HG03342 (cell line): ENCODE results near the gene ZNF268.
"Not testable (repeated sequence)": the region's sequence is repeated elsewhere in the genome, so short reads cannot be mapped to it uniquely, and the experiment has no call there.

ENCODE experiments used
- ATAC-seq: cut with Tn5 transposase; IDR thresholded peaks from one replicate; pipeline ENCODE4 v1.9.1; 2021; ENCODE audit warnings: mild to moderate bottlenecking, moderate library complexity; ENCODE audit not compliant: unreplicated experiment

The ZNF268 gene

DNA sequence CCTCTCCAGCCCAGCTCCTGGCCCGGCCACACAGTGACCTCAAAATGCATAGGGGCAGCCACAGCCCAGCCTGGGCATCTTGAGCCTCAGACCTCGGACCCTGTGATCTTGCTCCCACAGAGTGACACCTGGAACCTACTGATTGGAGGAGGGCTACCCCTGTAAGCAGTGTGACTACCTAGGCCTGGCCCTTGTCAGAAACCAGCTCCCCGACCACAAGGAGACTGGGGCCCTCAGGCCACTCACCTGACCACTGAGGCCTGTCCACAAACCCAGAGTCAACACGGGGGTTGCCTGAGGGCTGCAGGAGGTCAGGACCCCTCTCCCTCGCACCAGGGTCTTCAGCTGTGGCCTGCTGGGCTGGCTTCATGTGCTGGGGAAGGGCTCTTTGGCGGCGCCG, 45.4 kb downstream of the ZNF268 start:
- ATAC-seq, result no peak

DNA sequence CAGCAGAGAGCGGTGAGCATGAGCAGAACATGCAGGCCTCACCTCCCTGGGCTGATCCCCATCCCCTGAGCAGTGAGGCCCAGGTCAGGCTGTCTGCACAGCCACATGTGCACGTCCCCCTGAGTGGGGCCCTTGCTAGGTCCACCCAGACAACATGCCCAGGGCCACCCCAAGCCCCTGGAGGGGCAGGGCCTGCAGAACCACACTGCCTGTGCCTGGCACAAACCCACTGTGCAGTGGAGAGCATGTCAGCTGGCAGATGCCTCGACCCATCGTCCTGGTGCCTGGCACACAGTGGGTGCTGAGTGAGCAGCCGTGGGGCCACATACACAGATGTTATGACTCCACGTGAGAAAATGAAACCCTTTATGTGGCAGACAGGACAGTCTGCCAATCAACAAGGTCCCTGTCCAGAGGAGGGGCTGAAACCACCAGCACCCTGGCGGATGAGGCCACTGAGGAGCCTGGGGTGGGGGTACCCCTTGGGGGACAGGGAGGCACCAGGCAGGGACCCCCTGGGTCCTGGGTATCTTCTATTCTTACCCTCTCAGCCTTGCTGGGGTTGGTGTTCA, 46.1 kb downstream of the ZNF268 start:
- ATAC-seq, result no peak

DNA sequence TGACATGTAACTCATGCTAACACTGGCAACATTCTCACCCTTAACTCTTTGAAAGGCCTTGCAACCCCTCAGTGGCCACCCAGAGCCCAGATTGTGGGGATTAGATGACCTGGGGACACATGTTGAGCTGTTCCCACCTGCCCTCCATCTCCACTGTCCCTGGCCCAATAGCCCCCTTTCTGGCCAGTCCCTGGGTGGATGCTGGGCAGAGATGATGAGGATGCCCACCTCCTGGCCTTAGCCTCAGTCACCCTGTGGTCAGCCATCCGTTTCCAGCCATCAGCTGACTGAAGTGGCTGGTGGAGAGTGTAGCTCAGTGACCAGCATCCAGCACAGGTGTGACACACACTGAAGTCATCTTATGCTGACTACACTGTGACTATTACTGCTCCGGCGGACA, 49.7 kb downstream of the ZNF268 start:
- ATAC-seq, result no peak

DNA sequence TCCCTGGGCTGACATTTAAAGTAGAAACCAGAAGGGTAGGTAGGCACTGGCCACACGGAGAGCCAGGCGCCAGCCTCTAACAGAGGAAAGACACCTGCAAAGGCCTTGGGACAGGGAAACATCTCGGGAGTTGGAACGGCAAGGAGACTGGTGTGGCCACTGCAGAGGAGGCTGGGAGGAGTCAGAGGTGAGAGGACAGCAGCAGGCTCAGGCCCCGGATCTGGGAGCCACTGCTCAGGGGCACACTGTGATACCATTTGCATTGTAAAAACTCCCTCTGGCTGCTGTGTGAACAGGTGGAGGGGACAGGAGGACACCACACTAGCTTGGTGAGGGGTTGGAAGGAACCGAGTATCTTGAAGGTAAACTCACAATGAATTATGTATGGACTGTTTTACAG, 51.7 kb downstream of the ZNF268 start:
- no peak for ATAC-seq

DNA sequence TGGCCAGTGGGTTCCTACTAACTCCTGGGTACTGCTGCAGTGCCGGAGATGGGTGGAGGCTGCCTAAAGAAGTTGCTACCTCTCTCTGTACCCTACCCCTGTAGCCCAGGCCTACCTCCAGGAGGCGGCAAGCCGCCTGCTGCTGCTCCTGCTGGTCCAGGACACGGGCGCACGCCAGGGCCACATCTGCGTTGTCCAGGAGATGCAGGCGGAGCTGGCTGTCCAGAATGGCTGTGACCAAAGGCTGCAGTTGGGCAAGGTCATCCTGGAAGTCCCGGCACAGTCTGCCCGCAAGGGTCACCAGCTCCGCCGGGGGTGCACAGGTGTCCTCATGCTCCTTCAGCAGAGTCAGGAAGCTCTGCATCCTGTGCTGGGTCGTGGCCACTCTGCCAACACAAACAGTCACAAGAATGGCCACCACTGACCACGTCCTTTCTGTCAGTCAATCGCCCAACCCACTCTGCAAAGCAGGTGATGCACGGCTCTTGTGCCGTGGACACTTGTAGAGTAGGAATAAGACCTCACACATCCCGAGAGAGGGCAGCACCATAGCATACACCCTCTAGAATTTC, 52.8 kb downstream of the ZNF268 start:
- ATAC-seq, result no peak

DNA sequence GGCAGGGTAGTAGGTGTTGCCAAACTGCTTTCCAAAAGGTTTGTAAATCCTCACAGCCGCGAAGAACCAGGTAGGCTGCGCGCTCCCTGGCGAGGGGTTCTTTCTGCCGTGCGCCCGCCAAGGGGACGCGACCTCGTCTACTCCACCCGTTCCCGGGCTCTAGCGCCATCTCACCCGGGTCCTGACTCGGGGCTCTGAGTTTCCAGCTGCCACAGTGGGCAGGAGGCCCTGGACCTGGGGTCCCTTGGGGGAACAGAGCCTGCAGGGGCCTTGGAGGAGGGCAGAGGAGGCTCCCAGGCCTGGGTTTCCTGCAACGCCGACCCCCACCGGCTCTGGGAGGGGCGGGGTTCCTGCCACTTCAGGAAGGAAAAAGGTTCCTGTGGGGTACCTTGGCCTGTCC, 53.7 kb downstream of the ZNF268 start:
- ATAC-seq, result no peak

DNA sequence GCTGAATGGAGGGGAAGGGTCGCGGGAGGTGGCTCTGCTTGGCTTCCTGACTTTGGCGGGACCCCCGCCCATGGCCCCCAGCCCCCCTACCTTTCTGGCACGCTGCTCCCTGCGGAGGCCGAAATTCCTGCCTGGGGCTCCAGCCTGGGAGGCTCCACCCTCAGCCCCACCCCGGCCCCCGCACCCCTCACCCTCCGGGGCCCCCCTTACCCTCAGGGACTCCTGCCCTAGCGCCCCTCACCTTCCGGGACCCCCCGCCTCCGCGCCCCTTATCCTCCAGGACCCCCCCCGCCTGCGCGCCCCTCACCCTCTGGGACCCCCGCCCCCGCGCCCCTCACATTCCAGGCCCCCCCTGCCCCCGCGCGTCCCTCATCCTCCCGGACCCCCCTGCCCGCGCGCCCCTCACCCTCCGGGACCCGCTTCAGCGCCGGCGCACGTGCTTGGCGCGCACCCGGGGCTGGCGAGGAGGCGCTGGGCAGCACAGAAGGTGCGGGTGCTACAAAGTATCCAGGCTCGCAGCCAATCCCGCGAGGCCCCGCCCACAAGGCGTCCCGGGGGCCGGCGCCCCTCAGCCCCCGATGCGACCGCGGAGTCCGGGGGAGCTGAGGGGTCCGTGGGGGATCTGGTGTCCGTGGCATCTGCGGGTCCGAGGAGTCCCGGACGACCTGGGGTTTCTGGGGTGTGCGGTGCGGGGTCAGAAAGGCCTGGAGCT, 54.3 kb downstream of the ZNF268 start, which contains the start of gene ANHX:
Gene ANHX (minus strand): TSS at position 477 of the 712 bp plus-strand sequence. CDS start 1,521 bp downstream, outside the sequence.
- ATAC-seq, result no peak

DNA sequence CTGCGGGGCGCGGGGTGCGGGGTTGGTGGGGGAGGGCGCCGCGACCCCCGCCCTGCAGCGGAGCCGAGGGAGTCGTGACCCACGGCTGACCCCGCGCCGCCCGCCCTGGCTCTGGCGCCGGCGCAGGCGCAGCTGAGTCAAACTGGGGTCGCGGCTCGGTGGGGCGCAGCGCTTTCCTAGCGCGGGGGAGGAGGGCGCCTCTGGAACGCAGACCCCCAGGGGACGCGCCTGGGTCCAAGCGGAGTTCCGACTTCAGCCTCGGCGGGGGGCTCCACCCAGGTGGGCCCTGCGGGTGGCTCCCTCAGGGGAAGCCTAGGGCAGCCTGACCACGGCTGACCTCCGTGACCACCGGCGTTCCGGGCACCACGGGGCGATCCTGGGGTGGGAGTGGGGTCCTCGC, 54.8 kb downstream of the ZNF268 start:
- no peak for ATAC-seq

DNA sequence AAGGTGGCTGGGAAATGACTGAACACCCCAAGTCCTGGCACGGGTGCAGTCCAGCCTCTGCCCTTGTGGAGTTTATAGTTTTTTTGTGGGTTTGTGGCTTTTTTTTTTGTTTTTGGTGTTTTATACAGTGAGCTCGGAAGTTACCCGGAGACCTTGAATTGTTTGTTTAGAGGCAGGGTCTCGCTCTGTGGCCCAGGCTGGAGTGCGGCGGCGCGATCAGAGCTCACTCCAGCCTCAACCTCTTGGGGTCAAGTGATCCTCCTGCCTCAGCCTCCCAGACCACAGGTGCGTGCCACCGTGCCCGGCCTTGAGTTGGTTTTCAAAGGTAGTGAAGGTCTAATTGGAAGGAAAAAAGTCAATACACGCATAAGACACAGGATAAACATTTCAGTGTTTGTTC, 55.3 kb downstream of the ZNF268 start:
- no peak for ATAC-seq

DNA sequence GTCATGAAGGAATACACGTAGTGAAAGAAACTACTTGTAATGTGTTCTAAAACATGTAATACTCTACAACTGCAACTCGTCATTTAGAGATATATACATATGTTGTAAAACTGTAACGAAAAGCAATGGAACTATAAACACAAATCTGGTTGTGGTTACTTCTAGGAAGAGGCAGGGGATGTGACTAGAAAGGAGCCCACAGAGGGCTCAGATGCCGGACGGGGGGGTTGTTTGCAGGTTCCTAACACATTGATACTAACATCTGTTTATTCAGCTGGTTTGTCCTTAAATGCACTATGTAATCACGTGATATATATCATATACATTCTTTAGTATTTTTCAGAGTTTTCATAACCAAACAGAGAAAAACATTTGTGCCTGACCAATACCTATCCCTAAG, 70.4 kb downstream of the ZNF268 start:
- no peak for ATAC-seq

DNA sequence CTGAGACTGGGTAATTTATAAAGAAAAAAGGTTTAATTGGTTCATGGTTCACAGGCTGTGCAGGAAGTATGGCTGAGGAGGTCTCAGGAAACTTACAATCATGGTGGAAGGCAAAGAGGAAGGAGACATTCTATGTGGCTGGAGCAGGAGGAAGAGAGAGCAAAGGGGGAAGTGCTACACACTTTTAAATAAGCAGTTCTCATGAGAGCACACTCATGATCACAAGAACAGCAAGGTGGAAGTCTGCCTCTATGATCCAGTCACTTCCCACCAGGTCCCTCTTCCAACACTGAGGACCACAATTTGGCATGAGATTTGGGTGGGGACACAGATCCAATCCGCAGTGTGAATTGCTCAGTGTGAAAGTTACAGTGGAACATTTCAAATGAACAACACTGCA, 74.5 kb downstream of the ZNF268 start:
- ATAC-seq, result not testable (repeated sequence)

DNA sequence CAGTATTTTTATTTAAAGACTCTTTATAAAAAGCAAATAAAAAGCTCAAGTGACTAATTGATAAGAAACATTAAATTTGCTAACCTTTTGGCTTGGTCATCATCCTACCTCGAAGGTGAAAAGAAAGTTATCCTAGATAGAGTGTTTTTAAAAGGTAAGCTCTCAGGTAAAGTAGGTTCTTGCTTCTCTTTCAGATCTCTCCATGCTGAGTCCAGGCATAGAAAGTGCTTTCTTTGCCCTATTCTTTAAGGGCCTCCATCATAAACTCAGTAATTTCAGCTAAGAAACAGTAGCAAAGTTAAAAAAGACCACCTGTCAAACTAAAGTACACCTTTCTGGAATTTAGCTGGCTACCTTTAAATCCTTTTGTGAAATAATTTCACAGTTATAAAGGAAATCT, 75.0 kb downstream of the ZNF268 start:
- ATAC-seq, result no peak

DNA sequence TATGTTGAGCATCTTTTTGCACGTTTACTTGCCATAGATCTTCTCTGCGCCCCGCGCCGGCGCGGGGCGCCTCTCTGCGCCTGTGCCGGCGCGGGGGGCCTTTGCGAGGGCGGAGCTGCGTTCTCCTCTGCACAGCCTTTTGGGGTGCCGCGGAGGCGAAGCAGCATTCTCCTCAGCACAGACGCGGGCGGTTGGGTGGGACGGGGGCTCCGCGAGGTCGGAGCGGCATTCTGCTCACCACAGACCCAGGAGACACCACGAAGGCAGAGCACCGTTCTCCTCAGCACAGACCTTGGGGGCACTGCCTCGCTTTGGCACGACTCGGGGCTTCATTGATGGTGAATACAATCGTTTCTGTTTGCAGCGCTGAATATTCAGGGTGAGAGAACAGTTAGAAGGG, 82.9 kb downstream of the ZNF268 start:
- no peak for ATAC-seq
